Measurements from ENCODE around the gene KRTAP4-11. TPM values are rescaled to one million over a fixed set of nuclear protein-coding genes. Genes with fewer than 3 reads are reported as not detected.
"Not testable (repeated sequence)": the region's sequence is repeated elsewhere in the genome, so short reads cannot be mapped to it uniquely, and the experiment has no call there.

KRTAP4-11 gene
- polyA plus RNA-seq, 4 donors = not detected

- DNase-seq (ENCODE audit: low read depth in 4 of 4, low spot score in 3 of 4) = not testable (repeated sequence)
These were observed 29.3 kb downstream of the KRTAP4-11 start for GRCh38 chr17:41088760-41089352.

GRCh38 chr17:41084100-41084856 is 33.9 kb downstream of the KRTAP4-11 start, which contains the start of gene KRTAP4-7:
Gene KRTAP4-7 (plus strand): TSS chr17:41084150. CDS start chr17:41084207, 57 bp downstream.
- DNase-seq (ENCODE audit: low read depth in 4 of 4, low spot score in 3 of 4) = not testable (repeated sequence)

- DNase-seq (ENCODE audit: low read depth in 4 of 4, low spot score in 3 of 4) = not testable (repeated sequence)
These were observed 34.7 kb downstream of the KRTAP4-11 start for GRCh38 chr17:41083427-41083826.

- no peak for DNase-seq (ENCODE audit: low read depth in 4 of 4, low spot score in 3 of 4)
These were observed 35.5 kb downstream of the KRTAP4-11 start for GRCh38 chr17:41082626-41083025.

GRCh38 chr17:41076788-41077187 is 41.4 kb downstream of the KRTAP4-11 start:
- no peak for DNase-seq (ENCODE audit: low read depth in 4 of 4, low spot score in 3 of 4)

GRCh38 chr17:41073676-41074075 is 44.5 kb downstream of the KRTAP4-11 start:
- no peak for DNase-seq (ENCODE audit: low read depth in 4 of 4, low spot score in 3 of 4)

GRCh38 chr17:41071606-41072360 is 46.4 kb downstream of the KRTAP4-11 start:
- DNase-seq (ENCODE audit: low read depth in 4 of 4, low spot score in 3 of 4) = no peak

- DNase-seq (ENCODE audit: low read depth in 4 of 4, low spot score in 3 of 4) = no peak
These were observed 49.1 kb downstream of the KRTAP4-11 start for GRCh38 chr17:41069031-41069430.

GRCh38 chr17:41067281-41067680 is 50.9 kb downstream of the KRTAP4-11 start:
- no peak for DNase-seq (ENCODE audit: low read depth in 4 of 4, low spot score in 3 of 4)

Other genes starting within 250 kb of the KRTAP4-11 start
- gene KRT20, start 233.1 kb downstream of the KRTAP4-11 start, polyA plus RNA-seq (ENCODE audit: insufficient read length in 4 of 4) = under 1 TPM in 3 of 4 donors, not detected in 1; 0.08 to 1.00 (median 0.77) TPM
- 1 to 10 TPM in 3 of 4 donors, under 1 TPM in 1; 0.66 to 2.4 (median 1.8) TPM for gene KRT23, start 180.7 kb downstream of the KRTAP4-11 start, polyA plus RNA-seq (ENCODE audit: insufficient read length in 4 of 4)
- not detected for gene KRT39, start 151.4 kb downstream of the KRTAP4-11 start, polyA plus RNA-seq (ENCODE audit: insufficient read length in 4 of 4)
- under 1 TPM in 1 of 4 donors, not detected in 3; 0.03 TPM for gene KRT40, start 134.0 kb downstream of the KRTAP4-11 start, polyA plus RNA-seq (ENCODE audit: insufficient read length in 4 of 4)
- gene KRTAP3-3, start 124.2 kb downstream of the KRTAP4-11 start, polyA plus RNA-seq (ENCODE audit: insufficient read length in 4 of 4) = not detected
- gene KRTAP3-2, start 118.5 kb downstream of the KRTAP4-11 start, polyA plus RNA-seq (ENCODE audit: insufficient read length in 4 of 4) = not detected
- gene KRTAP3-1, start 109.2 kb downstream of the KRTAP4-11 start, polyA plus RNA-seq (ENCODE audit: insufficient read length in 4 of 4) = not detected
- gene KRTAP1-5, start 91.2 kb downstream of the KRTAP4-11 start, polyA plus RNA-seq (ENCODE audit: insufficient read length in 4 of 4) = not detected
- gene KRTAP1-4, start 88.2 kb downstream of the KRTAP4-11 start, polyA plus RNA-seq (ENCODE audit: insufficient read length in 4 of 4) = not detected
- gene KRTAP1-3, start 83.5 kb downstream of the KRTAP4-11 start, polyA plus RNA-seq (ENCODE audit: insufficient read length in 4 of 4) = not detected
- gene KRTAP1-1, start 76.9 kb downstream of the KRTAP4-11 start, polyA plus RNA-seq (ENCODE audit: insufficient read length in 4 of 4) = not detected
- gene KRTAP2-1, start 71.1 kb downstream of the KRTAP4-11 start, polyA plus RNA-seq (ENCODE audit: insufficient read length in 4 of 4) = not detected
- gene KRTAP2-2, start 63.1 kb downstream of the KRTAP4-11 start, polyA plus RNA-seq (ENCODE audit: insufficient read length in 4 of 4) = not detected
- not detected for gene KRTAP2-3, start 58.3 kb downstream of the KRTAP4-11 start, polyA plus RNA-seq (ENCODE audit: insufficient read length in 4 of 4)
- gene KRTAP2-4, start 52.5 kb downstream of the KRTAP4-11 start, polyA plus RNA-seq (ENCODE audit: insufficient read length in 4 of 4) = not detected
- not detected for gene KRTAP4-7, start 34.2 kb downstream of the KRTAP4-11 start, polyA plus RNA-seq (ENCODE audit: insufficient read length in 4 of 4)
- not detected for gene KRTAP4-8, start 20.2 kb downstream of the KRTAP4-11 start, polyA plus RNA-seq (ENCODE audit: insufficient read length in 4 of 4)
- not detected for gene KRTAP4-16, start 16.2 kb downstream of the KRTAP4-11 start, polyA plus RNA-seq (ENCODE audit: insufficient read length in 4 of 4)
- gene KRTAP4-9, start 13.0 kb downstream of the KRTAP4-11 start, polyA plus RNA-seq (ENCODE audit: insufficient read length in 4 of 4) = not detected
- gene KRTAP4-12, start 5.8 kb upstream of the KRTAP4-11 start, polyA plus RNA-seq (ENCODE audit: insufficient read length in 4 of 4) = not detected
- gene KRTAP4-6, start 22.2 kb upstream of the KRTAP4-11 start, polyA plus RNA-seq (ENCODE audit: insufficient read length in 4 of 4) = not detected
- gene KRTAP4-5, start 31.5 kb upstream of the KRTAP4-11 start, polyA plus RNA-seq (ENCODE audit: insufficient read length in 4 of 4) = not detected
- not detected for gene KRTAP4-4, start 42.4 kb upstream of the KRTAP4-11 start, polyA plus RNA-seq (ENCODE audit: insufficient read length in 4 of 4)
- not detected for gene KRTAP4-3, start 49.8 kb upstream of the KRTAP4-11 start, polyA plus RNA-seq (ENCODE audit: insufficient read length in 4 of 4)
- gene KRTAP4-2, start 59.8 kb upstream of the KRTAP4-11 start, polyA plus RNA-seq (ENCODE audit: insufficient read length in 4 of 4) = not detected
- not detected for gene KRTAP4-1, start 66.5 kb upstream of the KRTAP4-11 start, polyA plus RNA-seq (ENCODE audit: insufficient read length in 4 of 4)
- not detected for gene KRTAP9-1, start 71.5 kb upstream of the KRTAP4-11 start, polyA plus RNA-seq (ENCODE audit: insufficient read length in 4 of 4)
- gene KRTAP9-2, start 108.3 kb upstream of the KRTAP4-11 start, polyA plus RNA-seq (ENCODE audit: insufficient read length in 4 of 4) = not detected
- not detected for gene KRTAP9-3, start 114.1 kb upstream of the KRTAP4-11 start, polyA plus RNA-seq (ENCODE audit: insufficient read length in 4 of 4)
- not detected for gene KRTAP9-8, start 119.6 kb upstream of the KRTAP4-11 start, polyA plus RNA-seq (ENCODE audit: insufficient read length in 4 of 4)
- not detected for gene KRTAP9-4, start 131.3 kb upstream of the KRTAP4-11 start, polyA plus RNA-seq (ENCODE audit: insufficient read length in 4 of 4)
- gene KRTAP9-9, start 137.0 kb upstream of the KRTAP4-11 start, polyA plus RNA-seq (ENCODE audit: insufficient read length in 4 of 4) = not detected
- gene KRTAP9-6, start 147.0 kb upstream of the KRTAP4-11 start, polyA plus RNA-seq (ENCODE audit: insufficient read length in 4 of 4) = under 1 TPM in 1 of 4 donors, not detected in 3; 0.05 TPM
- gene KRTAP9-7, start 157.3 kb upstream of the KRTAP4-11 start, polyA plus RNA-seq (ENCODE audit: insufficient read length in 4 of 4) = not detected
- gene KRTAP29-1, start 184.5 kb upstream of the KRTAP4-11 start, polyA plus RNA-seq (ENCODE audit: insufficient read length in 4 of 4) = not detected
- not detected for gene KRTAP16-1, start 190.9 kb upstream of the KRTAP4-11 start, polyA plus RNA-seq (ENCODE audit: insufficient read length in 4 of 4)
- gene KRTAP17-1, start 197.3 kb upstream of the KRTAP4-11 start, polyA plus RNA-seq (ENCODE audit: insufficient read length in 4 of 4) = not detected
- gene KRT33A, start 232.5 kb upstream of the KRTAP4-11 start, polyA plus RNA-seq (ENCODE audit: insufficient read length in 4 of 4) = not detected

Data from right renal pelvis (tissue), 4 donors.